DND-41 (cell line): ENCODE data around the gene CASTOR1.

Source experiments
- ATAC-seq: fragments of 200-7000 bp; cut with Tn5 transposase; 3 replicates; pipeline ENCODE4 v1.9.1; 2021; ENCODE audit warnings: low read depth; ENCODE audit not compliant: insufficient read depth
- DNase-seq: peaks from one replicate; pipeline ENCODE4 v3.0.0-alpha.2; 2020
- H2AFZ ChIP-seq: 2 replicates; pipeline ENCODE4 v1.6.0; 2012; ENCODE audit warnings: low read depth, low read length
- H3K27ac ChIP-seq: 2 replicates; pipeline ENCODE4 v1.5.1; 2012; ENCODE audit warnings: low read length, inconsistent platforms
- H3K27me3 ChIP-seq: fragments of 200-600 bp; sonication (generic); 2 replicates; pipeline ENCODE4 v1.6.0; 2012; ENCODE audit warnings: low read length, mild to moderate bottlenecking, inconsistent platforms; ENCODE audit not compliant: insufficient read depth, poor library complexity
- H3K36me3 ChIP-seq: 2 replicates; pipeline ENCODE4 v1.5.1; 2012; ENCODE audit warnings: low read length, inconsistent platforms; ENCODE audit not compliant: insufficient read depth
- H3K4me1 ChIP-seq: 2 replicates; pipeline ENCODE4 v1.5.1; 2012; ENCODE audit warnings: mild to moderate bottlenecking, low read length; ENCODE audit not compliant: insufficient read depth
- H3K4me2 ChIP-seq: 2 replicates; pipeline ENCODE4 v1.6.0; 2012; ENCODE audit warnings: mild to moderate bottlenecking, moderate library complexity, low read length, inconsistent platforms; ENCODE audit not compliant: insufficient read depth
- H3K4me3 ChIP-seq, 2 experiments: fragments of 200-600 bp in 1 of 2; shearing (Covaris generic) in 1 of 2; 2 replicates each; pipeline ENCODE4 v1.5.1; 2012 to 2016; ENCODE audit warnings: inconsistent platforms in 2 of 2, low read length in 2 of 2, mild to moderate bottlenecking in 2 of 2, low read depth in 1 of 2, moderate library complexity in 1 of 2
- H3K79me2 ChIP-seq: 2 replicates; pipeline ENCODE4 v1.6.0; 2012; ENCODE audit warnings: low read length, inconsistent platforms; ENCODE audit not compliant: insufficient read depth
- H3K9ac ChIP-seq: 2 replicates; pipeline ENCODE4 v1.6.0; 2012; ENCODE audit warnings: low read depth, mild to moderate bottlenecking, inconsistent platforms, low read length, moderate library complexity
- H3K9me3 ChIP-seq: 2 replicates; pipeline ENCODE4 v1.5.1; 2012; ENCODE audit warnings: low read length, moderate library complexity, mild to moderate bottlenecking, inconsistent platforms; ENCODE audit not compliant: insufficient read depth, severe bottlenecking
- H4K20me1 ChIP-seq: 2 replicates; pipeline ENCODE4 v1.6.0; 2012; ENCODE audit warnings: low read length; ENCODE audit not compliant: insufficient read depth
- CTCF ChIP-seq: IDR thresholded peaks from 2 replicates; pipeline ENCODE4 v1.5.1; 2012; ENCODE audit warnings: borderline replicate concordance, low read length, moderate library complexity, mild to moderate bottlenecking; ENCODE audit not compliant: poor library complexity, severe bottlenecking; ENCODE audit errors: extremely low read depth
- EZH2 ChIP-seq: IDR thresholded peaks from 3 replicates; pipeline ENCODE4 v1.6.1; 2012; ENCODE audit warnings: borderline replicate concordance, low read depth, mild to moderate bottlenecking, moderate library complexity, low read length, inconsistent platforms; ENCODE audit not compliant: severe bottlenecking

The CASTOR1 gene

GRCh38 chr22:30284666-30285065 is 4.6 kb downstream of the CASTOR1 start:
- no peak overlapping the region for H3K4me2 ChIP-seq
- TF ChIP-seq EZH2 = no peak
- TF ChIP-seq CTCF = no peak
- H2AFZ ChIP-seq = no peak overlapping the region
- H4K20me1 ChIP-seq = peaks cover 6% of the 10 kb centered on the region; the same call in 1 of the 2 replicates
- 0 out of 2 replicates have a peak overlapping the region, but pooled peaks have one; percentile 53 for H3K9ac ChIP-seq
- H3K9me3 ChIP-seq = no peaks in the 10 kb centered on the region
- peaks cover 79% of the 10 kb centered on the region for H3K4me1 ChIP-seq
- H3K27me3 ChIP-seq = no peaks in the 10 kb centered on the region
- peaks cover 44% of the 10 kb centered on the region for H3K36me3 ChIP-seq
- H3K4me3 ChIP-seq = no peak overlapping the region
- H3K79me2 ChIP-seq = peaks cover 55% of the 10 kb centered on the region
- DNase-seq = no peak
- H3K27ac ChIP-seq = peak overlapping the region; percentile 94
- no peak for ATAC-seq

DNA sequence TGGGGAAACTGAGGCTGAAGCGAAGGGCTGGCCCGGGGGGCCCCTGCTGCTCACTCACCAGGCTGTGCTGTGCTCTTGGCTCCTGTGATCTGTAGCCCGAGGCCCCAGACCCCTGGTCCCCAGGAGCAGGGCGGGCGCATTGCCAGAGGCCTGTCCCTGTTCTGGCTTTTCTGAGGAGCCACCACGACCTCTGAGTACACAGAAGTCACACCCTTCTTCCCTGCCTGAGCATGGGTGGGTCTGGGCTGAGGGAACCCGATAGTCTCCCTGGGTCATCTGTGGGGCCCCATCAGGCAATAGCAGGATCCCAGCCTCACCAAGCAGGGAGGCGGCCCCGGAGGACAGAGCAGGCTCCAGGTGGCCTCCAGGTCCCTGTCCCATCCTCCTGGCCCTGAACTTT is 5.1 kb downstream of the CASTOR1 start:
- H4K20me1 ChIP-seq = peaks cover 6% of the 10 kb centered on the region; the same call in 1 of the 2 replicates
- H3K4me3 ChIP-seq = no peak overlapping the region
- H3K9me3 ChIP-seq = no peaks in the 10 kb centered on the region
- no peaks in the 10 kb centered on the region for H3K27me3 ChIP-seq
- no peak overlapping the region for H2AFZ ChIP-seq
- H3K79me2 ChIP-seq = peaks cover 55% of the 10 kb centered on the region
- peak overlapping the region; percentile 94 for H3K27ac ChIP-seq
- H3K9ac ChIP-seq = peak overlapping the region; percentile 53; the same call in 1 of the 2 replicates
- DNase-seq (no peak), ATAC-seq (no peak)
- TF ChIP-seq CTCF (no peak), EZH2 (no peak)
- peaks cover 80% of the 10 kb centered on the region for H3K4me1 ChIP-seq
- H3K36me3 ChIP-seq = peaks cover 44% of the 10 kb centered on the region
- H3K4me2 ChIP-seq = no peak overlapping the region; the same call in 1 of the 2 replicates

DNA sequence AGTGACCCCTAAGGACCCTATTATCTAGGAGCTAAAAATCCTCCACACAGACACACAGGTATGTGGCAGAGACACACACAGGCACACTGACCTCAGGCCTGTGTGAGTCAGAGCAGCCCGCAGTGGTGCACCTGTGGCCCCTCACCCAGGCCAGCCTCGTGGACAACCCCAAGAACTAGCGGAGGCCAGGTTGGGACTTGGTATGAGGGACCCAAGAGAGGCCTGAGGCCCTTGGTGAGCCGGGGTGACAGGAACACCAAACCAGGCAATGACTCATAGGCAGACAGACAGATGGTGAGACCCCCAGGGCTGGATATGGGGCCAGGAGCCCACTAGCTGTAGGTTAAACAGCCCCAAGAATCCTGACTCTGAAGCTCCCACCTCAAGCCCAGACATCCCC is 6.0 kb downstream of the CASTOR1 start:
- peak overlapping the region; percentile 94 for H3K27ac ChIP-seq
- no peaks in the 10 kb centered on the region for H3K9me3 ChIP-seq
- DNase-seq (peak; percentile 45), ATAC-seq (no peak)
- H3K27me3 ChIP-seq = no peaks in the 10 kb centered on the region
- H3K4me3 ChIP-seq = peak overlapping the region in 1 of 2 experiments; percentile 35; a peak in 1 of 4 replicates
- peaks cover 82% of the 10 kb centered on the region for H3K4me1 ChIP-seq
- H3K79me2 ChIP-seq = peaks cover 49% of the 10 kb centered on the region
- H4K20me1 ChIP-seq = peaks cover 6% of the 10 kb centered on the region; the same call in 1 of the 2 replicates
- H3K36me3 ChIP-seq = peaks cover 44% of the 10 kb centered on the region
- TF ChIP-seq CTCF = no peak
- no peak for TF ChIP-seq EZH2
- H3K9ac ChIP-seq = peak overlapping the region; percentile 53
- H2AFZ ChIP-seq = no peak overlapping the region
- peak overlapping the region; percentile 53 for H3K4me2 ChIP-seq

GRCh38 chr22:30282616-30283046 is 6.7 kb downstream of the CASTOR1 start:
- H3K27ac ChIP-seq = peak overlapping the region; percentile 94
- ATAC-seq = peak; percentile 79
- DNase-seq = peak; percentile 89
- H4K20me1 ChIP-seq = peaks cover 6% of the 10 kb centered on the region; the same call in 1 of the 2 replicates
- no peak overlapping the region for H2AFZ ChIP-seq
- H3K4me3 ChIP-seq = peak overlapping the region in 1 of 2 experiments; percentile 35; a peak in 1 of 4 replicates
- H3K4me1 ChIP-seq = peaks cover 82% of the 10 kb centered on the region
- no peaks in the 10 kb centered on the region for H3K27me3 ChIP-seq
- H3K4me2 ChIP-seq = peak overlapping the region; percentile 53
- peaks cover 44% of the 10 kb centered on the region for H3K79me2 ChIP-seq
- TF ChIP-seq CTCF (no peak), EZH2 (no peak)
- peaks cover 44% of the 10 kb centered on the region for H3K36me3 ChIP-seq
- no peaks in the 10 kb centered on the region for H3K9me3 ChIP-seq
- peak overlapping the region; percentile 53 for H3K9ac ChIP-seq
